Measurements from ENCODE around the gene HPS3. TPM values are rescaled to one million over a fixed set of nuclear protein-coding genes. Genes with fewer than 3 reads are reported as not detected.

Gene HPS3
- total and polyA plus RNA-seq, 2 donors from 2014 or later = 16.9 to 29.4 TPM

GRCh38 chr3:149134575-149134974, 5.1 kb downstream of the HPS3 start:
- no peaks in the 10 kb centered on the region for H3K9me3 ChIP-seq (ENCODE audit: control insufficient read depth in 2 of 3, insufficient read depth in 1 of 3, low read length in 3 of 3)
- H3K4me1 ChIP-seq (ENCODE audit: control insufficient read depth in 2 of 3, insufficient read depth in 2 of 3, low read depth in 1 of 3, low read length in 3 of 3) = peaks cover 0 to 23% (median 20%) of the 10 kb centered on the region in 3 donors
- DNase-seq = peak in 3 of 5 donors; percentile 13 to 71 (median 36)

GRCh38 chr3:149142682-149143081, 13.2 kb downstream of the HPS3 start:
- intact Hi-C loops (cut with DNase I) = no loop called here
- H3K27ac ChIP-seq (ENCODE audit: low read depth in 2 of 2, low read length in 2 of 2) = no peak overlapping the region
- no peak overlapping the region for H3K4me3 ChIP-seq (ENCODE audit: low read length in 3 of 3)
- H3K36me3 ChIP-seq (ENCODE audit: control insufficient read depth in 2 of 3, insufficient read depth in 3 of 3, low read length in 3 of 3) = peaks cover 0 to 13% (median 10%) of the 10 kb centered on the region in 3 donors
- no peak overlapping the region for H3K9ac ChIP-seq (ENCODE audit: low read length in 3 of 3)
- no peak for TF ChIP-seq CTCF (IDR thresholded peaks at IDR 0.05; ENCODE audit: borderline replicate concordance, extremely low read depth, insufficient read depth)
- FAIRE-seq = no peak
- DNase-seq = no peak
- H3K4me1 ChIP-seq (ENCODE audit: control insufficient read depth in 2 of 3, insufficient read depth in 2 of 3, low read depth in 1 of 3, low read length in 3 of 3) = no peaks in the 10 kb centered on the region
- H3K27me3 ChIP-seq (ENCODE audit: control insufficient read depth, insufficient read depth, low read length) = no peaks in the 10 kb centered on the region
- no peaks in the 10 kb centered on the region for H3K9me3 ChIP-seq (ENCODE audit: control insufficient read depth in 2 of 3, insufficient read depth in 1 of 3, low read length in 3 of 3)

More at GRCh38 chr3:149134575-149134974, 5.1 kb downstream of the HPS3 start:
- H3K36me3 ChIP-seq (ENCODE audit: control insufficient read depth in 2 of 3, insufficient read depth in 3 of 3, low read length in 3 of 3) = no peaks in the 10 kb centered on the region
- intact Hi-C loops (cut with DNase I) = no loop called here
- H3K27ac ChIP-seq (ENCODE audit: low read depth in 2 of 2, low read length in 2 of 2) = peak overlapping the region; percentile 71 to 77
- H3K4me3 ChIP-seq (ENCODE audit: low read length in 3 of 3) = no peak overlapping the region
- peak; percentile 67 for FAIRE-seq
- no peaks in the 10 kb centered on the region for H3K27me3 ChIP-seq (ENCODE audit: control insufficient read depth, insufficient read depth, low read length)
- TF ChIP-seq CTCF (IDR thresholded peaks at IDR 0.05; ENCODE audit: borderline replicate concordance, extremely low read depth, insufficient read depth) = no peak
- H3K9ac ChIP-seq (ENCODE audit: low read length in 3 of 3) = no peak overlapping the region

- no peak for TF ChIP-seq CTCF (IDR thresholded peaks at IDR 0.05; ENCODE audit: borderline replicate concordance, extremely low read depth, insufficient read depth)
- H3K36me3 ChIP-seq (ENCODE audit: control insufficient read depth in 2 of 3, insufficient read depth in 3 of 3, low read length in 3 of 3) = peaks cover 0 to 19% (median 19%) of the 10 kb centered on the region in 3 donors
These were observed 15.9 kb downstream of the HPS3 start for GRCh38 chr3:149145356-149145755.

GRCh38 chr3:149145974-149146373, 16.5 kb downstream of the HPS3 start:
- DNase-seq (no peak), FAIRE-seq (no peak)
- Histone ChIP-seq H3K4me1 (ENCODE audit: control insufficient read depth in 2 of 3, insufficient read depth in 2 of 3, low read depth in 1 of 3, low read length in 3 of 3) (no peaks in the 10 kb centered on the region), H3K9ac (ENCODE audit: low read length in 3 of 3) (no peak overlapping the region), H3K27ac (ENCODE audit: low read depth in 2 of 2, low read length in 2 of 2) (no peak overlapping the region), H3K4me3 (ENCODE audit: low read length in 3 of 3) (no peak overlapping the region), H3K27me3 (ENCODE audit: control insufficient read depth, insufficient read depth, low read length) (no peaks in the 10 kb centered on the region), H3K36me3 (ENCODE audit: control insufficient read depth in 2 of 3, insufficient read depth in 3 of 3, low read length in 3 of 3) (peaks cover 0 to 21% (median 21%) of the 10 kb centered on the region in 3 donors), H3K9me3 (ENCODE audit: control insufficient read depth in 2 of 3, insufficient read depth in 1 of 3, low read length in 3 of 3) (no peaks in the 10 kb centered on the region)
- intact Hi-C loops (cut with DNase I) = no loop called here
- no peak for TF ChIP-seq CTCF (IDR thresholded peaks at IDR 0.05; ENCODE audit: borderline replicate concordance, extremely low read depth, insufficient read depth)

More at GRCh38 chr3:149145356-149145755, 15.9 kb downstream of the HPS3 start:
- intact Hi-C loops (cut with DNase I) = no loop called here
- Histone ChIP-seq H3K4me1 (ENCODE audit: control insufficient read depth in 2 of 3, insufficient read depth in 2 of 3, low read depth in 1 of 3, low read length in 3 of 3) (no peaks in the 10 kb centered on the region), H3K27ac (ENCODE audit: low read depth in 2 of 2, low read length in 2 of 2) (no peak overlapping the region), H3K27me3 (ENCODE audit: control insufficient read depth, insufficient read depth, low read length) (no peaks in the 10 kb centered on the region), H3K4me3 (ENCODE audit: low read length in 3 of 3) (no peak overlapping the region), H3K9ac (ENCODE audit: low read length in 3 of 3) (no peak overlapping the region), H3K9me3 (ENCODE audit: control insufficient read depth in 2 of 3, insufficient read depth in 1 of 3, low read length in 3 of 3) (no peaks in the 10 kb centered on the region)
- FAIRE-seq (no peak), DNase-seq (no peak)

Data from kidney (tissue), 14 donors.